B cell (primary cell): ENCODE measurements around the gene AMELX.

Experiments used
- EZH2 ChIP-seq: IDR thresholded peaks from 2 replicates; pipeline ENCODE4 v1.6.1; 2012; ENCODE audit warnings: borderline replicate concordance, low read depth, mild to moderate bottlenecking, moderate library complexity, low read length; ENCODE audit not compliant: insufficient read depth, poor library complexity, severe bottlenecking
- TF ChIP-seq, protein P1 (sequence below): fragments of 200-600 bp; IDR thresholded peaks from one replicate; pipeline ENCODE4 v1.8.0; 2022; ENCODE audit warnings: antibody characterized with exemption, mild to moderate bottlenecking

DNA sequence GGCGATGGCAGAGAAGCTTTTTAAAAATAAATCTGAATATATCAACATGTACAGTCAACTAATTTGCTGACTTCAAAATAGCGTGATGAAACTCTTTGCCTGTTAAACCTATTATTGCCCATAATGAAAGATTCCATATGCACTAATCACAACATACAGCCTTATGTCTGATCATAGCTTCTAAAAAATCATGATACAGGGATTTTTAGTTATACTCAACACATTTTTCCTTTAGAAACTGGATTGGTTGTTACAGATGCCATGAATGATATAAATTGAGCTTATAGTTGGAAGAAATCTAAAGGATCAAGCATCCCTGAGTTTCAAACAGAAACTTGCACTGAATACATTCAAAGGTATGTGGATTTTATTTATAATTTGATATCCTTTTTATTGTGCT is at the start of gene AMELX:
- TF ChIP-seq, protein P1, sequence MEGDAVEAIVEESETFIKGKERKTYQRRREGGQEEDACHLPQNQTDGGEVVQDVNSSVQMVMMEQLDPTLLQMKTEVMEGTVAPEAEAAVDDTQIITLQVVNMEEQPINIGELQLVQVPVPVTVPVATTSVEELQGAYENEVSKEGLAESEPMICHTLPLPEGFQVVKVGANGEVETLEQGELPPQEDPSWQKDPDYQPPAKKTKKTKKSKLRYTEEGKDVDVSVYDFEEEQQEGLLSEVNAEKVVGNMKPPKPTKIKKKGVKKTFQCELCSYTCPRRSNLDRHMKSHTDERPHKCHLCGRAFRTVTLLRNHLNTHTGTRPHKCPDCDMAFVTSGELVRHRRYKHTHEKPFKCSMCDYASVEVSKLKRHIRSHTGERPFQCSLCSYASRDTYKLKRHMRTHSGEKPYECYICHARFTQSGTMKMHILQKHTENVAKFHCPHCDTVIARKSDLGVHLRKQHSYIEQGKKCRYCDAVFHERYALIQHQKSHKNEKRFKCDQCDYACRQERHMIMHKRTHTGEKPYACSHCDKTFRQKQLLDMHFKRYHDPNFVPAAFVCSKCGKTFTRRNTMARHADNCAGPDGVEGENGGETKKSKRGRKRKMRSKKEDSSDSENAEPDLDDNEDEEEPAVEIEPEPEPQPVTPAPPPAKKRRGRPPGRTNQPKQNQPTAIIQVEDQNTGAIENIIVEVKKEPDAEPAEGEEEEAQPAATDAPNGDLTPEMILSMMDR, result no peak
- TF ChIP-seq EZH2, result no peak
